Activated CD8-positive, alpha-beta T cell treated with anti-CD3 and anti-CD28 coated beads for 36 hours (primary cell): ENCODE results near the gene FRMD4A. TPM values are rescaled to one million over a fixed set of nuclear protein-coding genes. Genes with fewer than 3 reads are reported as not detected.

ENCODE experiments used
- ATAC-seq: fragments of 200-7000 bp; cut with Tn5 transposase; one replicate; pipeline ENCODE4 v1.10.0; 2021; ENCODE audit warnings: mild to moderate bottlenecking, moderate library complexity
- CTCF ChIA-PET: fragments of 350-600 bp; sonication (Branson Sonifier 250); formaldehyde crosslinking; loops from one replicate; lab custom pipeline; 2021; ENCODE audit warnings: antibody characterized with exemption; lab: Charles Lee
- POLR2A ChIA-PET: fragments of 350-600 bp; sonication (Branson Sonifier 250); formaldehyde crosslinking; loops from one replicate; lab custom pipeline; 2021; ENCODE audit warnings: antibody characterized with exemption; lab: Charles Lee
- DNase-seq: peaks from one replicate; pipeline ENCODE4 v3.0.0-alpha.2; 2020
- H3K27ac Mint-ChIP-seq: one replicate; pipeline ENCODE4 v1.8.0; 2021; ENCODE audit warnings: mild to moderate bottlenecking, mixed read lengths
- H3K27me3 Mint-ChIP-seq: one replicate; pipeline ENCODE4 v1.8.0; 2021; ENCODE audit warnings: mixed read lengths
- H3K36me3 Mint-ChIP-seq: one replicate; pipeline ENCODE4 v1.8.0; 2021; ENCODE audit warnings: low read depth, mixed read lengths
- H3K4me1 Mint-ChIP-seq: one replicate; pipeline ENCODE4 v1.8.0; 2021; ENCODE audit warnings: low read depth, mixed read lengths
- H3K4me3 Mint-ChIP-seq: one replicate; pipeline ENCODE4 v1.8.0; 2021; ENCODE audit warnings: mild to moderate bottlenecking, moderate library complexity, mixed read lengths
- H3K9me3 Mint-ChIP-seq: one replicate; pipeline ENCODE4 v1.8.0; 2021; ENCODE audit warnings: mixed read lengths
- intact Hi-C: fragments of 100-400 bp; cut with micrococcal nuclease; formaldehyde crosslinking; loops from one replicate; pipeline ENCODE4 v1.10.0; 2022
- total RNA-seq, 2 experiments: library from RNA; stranded (reverse); gene quantifications; one replicate each; pipeline ENCODE4 v1.2.3, GENCODE V29; 2021
- TF ChIP-seq, protein P1 (sequence below): fragments of 200-600 bp; IDR thresholded peaks from one replicate; pipeline ENCODE4 v1.8.0; 2022; ENCODE audit warnings: antibody characterized with exemption, mild to moderate bottlenecking

FRMD4A gene
- total RNA-seq, 2 experiments from 2014 or later: 2.1 to 2.8 TPM

DNA sequence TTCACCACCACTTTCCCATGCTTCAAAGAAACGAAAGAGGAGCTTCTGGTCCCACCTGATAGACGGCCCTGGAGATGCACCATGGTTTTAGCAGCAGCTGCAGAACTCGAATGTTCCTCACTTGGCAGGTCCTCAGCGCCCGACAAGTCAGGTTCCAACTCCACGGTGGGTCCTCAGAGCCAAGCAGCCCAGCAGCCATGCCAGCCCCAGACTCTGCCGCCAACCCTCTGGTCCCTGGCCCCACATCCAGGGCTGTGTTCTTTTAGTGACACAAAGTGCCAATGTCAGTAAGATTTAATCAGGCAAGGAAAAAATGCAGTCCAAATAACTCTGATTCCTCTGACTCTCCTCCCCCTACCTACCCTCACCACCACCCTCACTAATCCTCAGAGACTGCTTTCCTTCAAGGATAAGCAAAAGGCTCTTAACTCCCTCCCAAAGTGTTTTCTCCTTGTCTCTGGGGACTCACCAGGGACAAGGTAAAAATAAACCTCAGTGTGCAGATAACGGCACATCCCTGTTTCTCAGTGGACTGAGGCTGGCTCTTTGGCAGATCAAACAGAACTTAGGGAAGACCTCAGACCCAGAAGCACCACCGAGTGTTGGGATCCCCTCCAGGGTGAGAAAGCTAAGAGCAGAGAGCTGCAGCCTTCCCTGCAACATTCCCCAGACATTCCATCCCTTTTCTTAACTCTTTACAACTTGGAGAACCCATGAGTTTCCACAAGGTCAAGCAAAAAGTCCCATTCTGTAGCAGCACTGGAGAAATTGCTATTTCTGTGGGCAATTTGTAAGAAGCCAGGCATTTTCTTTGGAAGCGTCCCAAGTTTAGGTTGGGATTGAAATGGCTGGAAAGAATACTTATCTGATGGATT lies 358.9 kb downstream of the FRMD4A start:
- no peak for ATAC-seq

DNA sequence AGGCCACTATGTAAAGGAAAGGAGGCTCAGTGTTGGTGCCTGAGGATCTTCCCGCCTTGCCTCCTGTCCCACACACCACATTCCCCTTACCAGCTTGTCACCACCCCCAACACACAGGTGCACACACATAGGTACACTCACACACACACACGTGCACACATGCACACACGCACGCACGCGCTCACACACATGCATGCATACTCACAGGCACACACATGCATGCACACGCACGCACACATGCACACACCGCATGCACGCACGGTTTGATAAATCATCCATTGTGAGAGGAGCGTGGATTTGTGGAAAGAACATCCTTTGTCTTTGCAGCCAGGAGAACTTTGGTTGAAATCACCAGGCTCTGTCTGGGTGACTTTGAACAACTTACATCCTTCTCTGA lies 359.8 kb downstream of the FRMD4A start:
- ChIA-PET CTCF (no interaction called here), POLR2A (interaction anchor here (0.5 kb wide), 1 partner anchor 52 kb away, joined by 3 read pairs; no protein-coding TSS in a partner anchor)
- Mint-ChIP-seq H3K36me3 (no peaks in the 10 kb centered on the region), H3K4me3 (no peak overlapping the region), H3K27me3 (peaks cover 2% of the 10 kb centered on the region), H3K4me1 (peaks cover 4% of the 10 kb centered on the region), H3K27ac (no peak overlapping the region), H3K9me3 (no peaks in the 10 kb centered on the region)
- ATAC-seq (no peak), DNase-seq (no peak)
- TF ChIP-seq, protein P1, sequence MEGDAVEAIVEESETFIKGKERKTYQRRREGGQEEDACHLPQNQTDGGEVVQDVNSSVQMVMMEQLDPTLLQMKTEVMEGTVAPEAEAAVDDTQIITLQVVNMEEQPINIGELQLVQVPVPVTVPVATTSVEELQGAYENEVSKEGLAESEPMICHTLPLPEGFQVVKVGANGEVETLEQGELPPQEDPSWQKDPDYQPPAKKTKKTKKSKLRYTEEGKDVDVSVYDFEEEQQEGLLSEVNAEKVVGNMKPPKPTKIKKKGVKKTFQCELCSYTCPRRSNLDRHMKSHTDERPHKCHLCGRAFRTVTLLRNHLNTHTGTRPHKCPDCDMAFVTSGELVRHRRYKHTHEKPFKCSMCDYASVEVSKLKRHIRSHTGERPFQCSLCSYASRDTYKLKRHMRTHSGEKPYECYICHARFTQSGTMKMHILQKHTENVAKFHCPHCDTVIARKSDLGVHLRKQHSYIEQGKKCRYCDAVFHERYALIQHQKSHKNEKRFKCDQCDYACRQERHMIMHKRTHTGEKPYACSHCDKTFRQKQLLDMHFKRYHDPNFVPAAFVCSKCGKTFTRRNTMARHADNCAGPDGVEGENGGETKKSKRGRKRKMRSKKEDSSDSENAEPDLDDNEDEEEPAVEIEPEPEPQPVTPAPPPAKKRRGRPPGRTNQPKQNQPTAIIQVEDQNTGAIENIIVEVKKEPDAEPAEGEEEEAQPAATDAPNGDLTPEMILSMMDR: no peak
- intact Hi-C loops: no loop called here

More for the DNA sequence above, 358.9 kb downstream of the FRMD4A start:
- H3K9me3 Mint-ChIP-seq: no peaks in the 10 kb centered on the region
- CTCF ChIA-PET: no interaction called here
- no peak for DNase-seq
- intact Hi-C loops: no loop called here
- H3K4me3 Mint-ChIP-seq: no peak overlapping the region
- POLR2A ChIA-PET: interaction anchor here (0.6 kb wide), 1 partner anchor 505 kb away, joined by 3 read pairs; no protein-coding TSS in a partner anchor
- H3K4me1 Mint-ChIP-seq: peaks cover 4% of the 10 kb centered on the region
- peaks cover 2% of the 10 kb centered on the region for H3K27me3 Mint-ChIP-seq
- TF ChIP-seq, protein P1: no peak
- H3K36me3 Mint-ChIP-seq: no peaks in the 10 kb centered on the region
- H3K27ac Mint-ChIP-seq: no peak overlapping the region

DNA sequence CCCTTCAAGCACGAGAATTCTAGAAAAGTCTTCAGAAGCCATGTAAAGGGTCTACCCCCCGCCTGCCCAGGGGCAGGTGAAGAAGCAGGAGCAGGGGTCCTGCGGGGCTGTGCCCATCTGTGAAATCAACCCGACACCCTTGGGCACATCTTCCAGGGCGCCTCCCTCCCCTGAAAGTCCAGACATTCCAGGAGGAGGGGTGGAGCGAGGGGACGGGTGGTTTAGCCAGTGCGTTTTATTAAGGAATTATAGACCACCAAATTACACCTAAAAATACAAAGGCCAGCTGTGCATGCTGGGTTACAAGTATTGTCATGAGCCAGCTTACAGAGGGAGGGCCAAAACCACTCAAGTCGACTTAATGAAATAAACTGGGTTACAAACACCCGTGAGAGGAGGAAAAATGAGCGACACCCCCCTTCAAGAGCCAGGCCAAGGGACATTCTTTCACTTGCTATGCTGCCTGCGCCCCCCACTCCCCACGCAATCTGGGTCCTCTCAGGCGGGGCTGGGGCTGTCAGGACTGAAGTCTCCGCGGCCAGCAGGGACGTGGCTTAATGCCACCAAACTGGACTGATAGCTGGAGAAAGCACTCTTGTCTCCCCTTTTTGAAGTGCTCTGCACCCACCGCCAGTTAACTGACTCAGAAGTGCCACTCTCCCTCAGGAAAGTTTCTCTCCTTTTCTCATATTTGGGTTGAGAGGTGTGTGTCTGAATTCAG lies 360.3 kb downstream of the FRMD4A start:
- ChIA-PET CTCF (interaction anchor here (0.8 kb wide), 1 partner anchor 40 kb away, joined by 3 read pairs; no protein-coding TSS in a partner anchor), POLR2A (no interaction called here)
- Mint-ChIP-seq H3K27me3 (peaks cover 2% of the 10 kb centered on the region), H3K27ac (no peak overlapping the region), H3K36me3 (no peaks in the 10 kb centered on the region), H3K4me3 (no peak overlapping the region), H3K9me3 (no peaks in the 10 kb centered on the region), H3K4me1 (peaks cover 4% of the 10 kb centered on the region)
- no peak for ATAC-seq
- intact Hi-C loops: no loop called here
- TF ChIP-seq, protein P1: no peak
- DNase-seq: no peak

DNA sequence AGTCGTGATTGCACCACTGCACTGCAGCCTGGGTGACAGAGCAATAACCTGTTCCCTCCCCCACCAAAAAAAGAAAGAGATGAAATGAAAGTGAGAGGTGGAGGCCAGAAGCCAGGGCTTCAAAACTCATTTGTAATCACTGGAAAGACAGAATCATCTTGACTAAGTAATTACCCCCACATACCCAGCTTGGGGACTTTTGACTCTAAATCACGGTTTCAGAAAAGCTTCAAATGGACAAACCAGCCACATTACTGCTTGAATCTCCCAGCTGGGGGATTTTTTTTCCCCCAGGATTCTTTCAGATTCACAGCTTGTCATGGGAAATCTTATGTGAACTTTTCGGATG lies 361.0 kb downstream of the FRMD4A start:
- Mint-ChIP-seq H3K36me3 (no peaks in the 10 kb centered on the region), H3K9me3 (no peaks in the 10 kb centered on the region), H3K4me3 (no peak overlapping the region), H3K4me1 (peaks cover 4% of the 10 kb centered on the region), H3K27me3 (peaks cover 2% of the 10 kb centered on the region), H3K27ac (no peak overlapping the region)
- ATAC-seq: peak; percentile 61
- ChIA-PET CTCF (interaction anchor here (0.8 kb wide), 1 partner anchor 40 kb away, joined by 3 read pairs; no protein-coding TSS in a partner anchor), POLR2A (interaction anchor here (0.6 kb wide), 1 partner anchor 215 kb away, joined by 3 read pairs; no protein-coding TSS in a partner anchor)
- DNase-seq: peak; percentile 18
- TF ChIP-seq, protein P1: no peak
- intact Hi-C loops: no loop called here
